ENCODE data around the gene RIOK3. TPM values are rescaled to one million over a fixed set of nuclear protein-coding genes. Genes with fewer than 3 reads are reported as not detected.

RIOK3 gene
- polyA plus RNA-seq, 1 donor from 2014 or later = 109 TPM

- Histone ChIP-seq H4K20me1 (ENCODE audit: insufficient read depth) (no peaks in the 10 kb centered on the region), H3K9ac (ENCODE audit: low read length) (no peak overlapping the region), H3K4me3 (ENCODE audit: low read length) (no peak overlapping the region), H3K27ac (ENCODE audit: low read length) (no peak overlapping the region), H3K79me2 (replicated peaks; ENCODE audit: insufficient read depth, low read length) (no peaks in the 10 kb centered on the region), H3K4me2 (ENCODE audit: low read length) (no peak overlapping the region), H2AFZ (ENCODE audit: low read depth, low read length) (no peak overlapping the region), H3K9me2 (ENCODE audit: insufficient read depth, low read length) (no peaks in the 10 kb centered on the region), H3K36me3 (ENCODE audit: insufficient read depth, low read length) (no peaks in the 10 kb centered on the region), H3K9me3 (ENCODE audit: low read length) (no peaks in the 10 kb centered on the region), H3K27me3 (ENCODE audit: insufficient read depth, low read depth, low read length) (no peaks in the 10 kb centered on the region), H3F3A (ENCODE audit: insufficient read depth, low read length, poor library complexity, severe bottlenecking) (no peaks in the 10 kb centered on the region)
- no peak for TF ChIP-seq TAF1 (IDR thresholded peaks at IDR 0.05; ENCODE audit: low read depth)
- no peak for TF ChIP-seq RAD21 (conservative IDR thresholded peaks at IDR 0.05)
- TF ChIP-seq EP300 (conservative IDR thresholded peaks at IDR 0.05; ENCODE audit: poor library complexity, severe bottlenecking) = no peak
- no peak for TF ChIP-seq CTCF (IDR thresholded peaks at IDR 0.05; ENCODE audit: poor library complexity, severe bottlenecking)
- no peak for TF ChIP-seq SMC3 (conservative IDR thresholded peaks at IDR 0.05; ENCODE audit: poor library complexity)
- TF ChIP-seq REST (IDR thresholded peaks at IDR 0.05; ENCODE audit: borderline replicate concordance) = no peak
- no peak for TF ChIP-seq POLR2AphosphoS5 (IDR thresholded peaks at IDR 0.05)
- TF ChIP-seq EZH2 (IDR thresholded peaks at IDR 0.05; ENCODE audit: borderline replicate concordance, insufficient read depth, low read length, poor library complexity, severe bottlenecking) = no peak
- no peak for TF ChIP-seq MXI1 (conservative IDR thresholded peaks at IDR 0.05; ENCODE audit: poor library complexity, severe bottlenecking)
These were observed 59.6 kb downstream of the RIOK3 start for GRCh38 chr18:23512641-23513040.

GRCh38 chr18:23515911-23516546 is 62.9 kb downstream of the RIOK3 start:
- Histone ChIP-seq H4K20me1 (ENCODE audit: insufficient read depth) (no peaks in the 10 kb centered on the region), H3K4me3 (ENCODE audit: low read length) (no peak overlapping the region), H3K9me3 (ENCODE audit: low read length) (no peaks in the 10 kb centered on the region), H2AFZ (ENCODE audit: low read depth, low read length) (no peak overlapping the region), H3K79me2 (replicated peaks; ENCODE audit: insufficient read depth, low read length) (no peaks in the 10 kb centered on the region), H3K9ac (ENCODE audit: low read length) (no peak overlapping the region), H3K36me3 (ENCODE audit: insufficient read depth, low read length) (peaks cover 3% of the 10 kb centered on the region), H3K4me2 (ENCODE audit: low read length) (no peak overlapping the region), H3K27ac (ENCODE audit: low read length) (no peak overlapping the region), H3K9me2 (ENCODE audit: insufficient read depth, low read length) (no peaks in the 10 kb centered on the region), H3F3A (ENCODE audit: insufficient read depth, low read length, poor library complexity, severe bottlenecking) (no peaks in the 10 kb centered on the region), H3K27me3 (ENCODE audit: insufficient read depth, low read depth, low read length) (no peaks in the 10 kb centered on the region)
- TF ChIP-seq MXI1 (conservative IDR thresholded peaks at IDR 0.05; ENCODE audit: poor library complexity, severe bottlenecking) = no peak
- peak; percentile 74 for TF ChIP-seq RAD21 (conservative IDR thresholded peaks at IDR 0.05)
- peak; percentile 85 for TF ChIP-seq SMC3 (conservative IDR thresholded peaks at IDR 0.05; ENCODE audit: poor library complexity)
- TF ChIP-seq CTCF (IDR thresholded peaks at IDR 0.05; ENCODE audit: poor library complexity, severe bottlenecking) = peak; percentile 88
